SU-DHL-6 (cell line): ENCODE data around the gene ZNF239.

Source experiments
- H2AFZ ChIP-seq: fragments of 200-600 bp; sonication (generic); 2 replicates; pipeline ENCODE4 v1.6.1; 2014; ENCODE audit warnings: low read depth, mild to moderate bottlenecking, moderate library complexity, mixed read lengths, antibody characterized with exemption, low read length; ENCODE audit not compliant: severe bottlenecking
- H3F3A ChIP-seq: fragments of 200-600 bp; shearing (Covaris generic); 2 replicates; pipeline ENCODE4 v1.6.0; 2016; ENCODE audit warnings: antibody characterized with exemption, mild to moderate bottlenecking; ENCODE audit not compliant: insufficient read depth
- H3K27ac ChIP-seq: fragments of 200-600 bp; sonication (generic); 2 replicates; pipeline ENCODE4 v1.5.1; 2016; ENCODE audit warnings: low read depth, mild to moderate bottlenecking, low read length, moderate library complexity, mixed read lengths
- H3K27me3 ChIP-seq: fragments of 200-600 bp; sonication (generic), shearing (Covaris generic); 2 replicates; pipeline ENCODE4 v1.6.0; 2014; ENCODE audit warnings: mild to moderate bottlenecking, low read length
- H3K36me3 ChIP-seq: fragments of 200-600 bp; sonication (generic); 2 replicates; pipeline ENCODE4 v1.6.1; 2014; ENCODE audit warnings: mild to moderate bottlenecking, low read length, mixed read lengths
- H3K4me2 ChIP-seq: fragments of 300-600, 200-600 bp; shearing (Covaris generic), sonication (generic); 2 replicates; pipeline ENCODE4 v1.6.0; 2014; ENCODE audit warnings: low read length, low read depth, mild to moderate bottlenecking; ENCODE audit not compliant: poor library complexity, severe bottlenecking
- H3K4me3 ChIP-seq: fragments of 200-600 bp; sonication (generic); 2 replicates; pipeline ENCODE4 v1.5.1; 2014; ENCODE audit warnings: antibody characterized with exemption, low read length, mild to moderate bottlenecking, mixed read lengths; ENCODE audit not compliant: insufficient read depth, poor library complexity, severe bottlenecking
- H3K79me2 ChIP-seq: fragments of 200-600 bp; sonication (generic); 2 replicates; pipeline ENCODE4 v1.6.1; 2014; ENCODE audit warnings: mild to moderate bottlenecking, low read length, moderate library complexity; ENCODE audit not compliant: insufficient read depth
- H3K9ac ChIP-seq: fragments of 200-600 bp; sonication (generic); 2 replicates; pipeline ENCODE4 v1.7.0; 2014; ENCODE audit warnings: mild to moderate bottlenecking, low read length
- H3K9me2 ChIP-seq: fragments of 200-600 bp; sonication (generic); replicated peaks from 2 replicates; pipeline ENCODE4 v1.6.1; 2014; ENCODE audit warnings: low read length; ENCODE audit not compliant: insufficient read depth
- H3K9me3 ChIP-seq: fragments of 200-600 bp; sonication (generic); 2 replicates; pipeline ENCODE4 v1.6.1; 2014; ENCODE audit warnings: low read length, mixed read lengths; ENCODE audit not compliant: insufficient read depth
- H4K20me1 ChIP-seq: fragments of 200-600 bp; sonication (generic); 2 replicates; pipeline ENCODE4 v1.6.1; 2014; ENCODE audit warnings: low read depth, mild to moderate bottlenecking, antibody characterized with exemption, low read length, moderate library complexity, mixed read lengths
- EZH2phosphoT487 ChIP-seq: fragments of 200-600 bp; sonication (generic), shearing (Covaris generic); conservative IDR thresholded peaks from 2 replicates; pipeline ENCODE4 v1.6.1; 2018; ENCODE audit warnings: mild to moderate bottlenecking, antibody characterized with exemption, low read length, moderate library complexity, mixed read lengths
- TF ChIP-seq, protein P1 (sequence below): fragments of 200-600 bp; sonication (generic); IDR thresholded peaks from one replicate; pipeline ENCODE4 v1.5.1; 2017; ENCODE audit warnings: antibody characterized with exemption, mild to moderate bottlenecking, low read length, moderate library complexity; ENCODE audit not compliant: insufficient read depth, poor library complexity, severe bottlenecking

The ZNF239 gene

DNA sequence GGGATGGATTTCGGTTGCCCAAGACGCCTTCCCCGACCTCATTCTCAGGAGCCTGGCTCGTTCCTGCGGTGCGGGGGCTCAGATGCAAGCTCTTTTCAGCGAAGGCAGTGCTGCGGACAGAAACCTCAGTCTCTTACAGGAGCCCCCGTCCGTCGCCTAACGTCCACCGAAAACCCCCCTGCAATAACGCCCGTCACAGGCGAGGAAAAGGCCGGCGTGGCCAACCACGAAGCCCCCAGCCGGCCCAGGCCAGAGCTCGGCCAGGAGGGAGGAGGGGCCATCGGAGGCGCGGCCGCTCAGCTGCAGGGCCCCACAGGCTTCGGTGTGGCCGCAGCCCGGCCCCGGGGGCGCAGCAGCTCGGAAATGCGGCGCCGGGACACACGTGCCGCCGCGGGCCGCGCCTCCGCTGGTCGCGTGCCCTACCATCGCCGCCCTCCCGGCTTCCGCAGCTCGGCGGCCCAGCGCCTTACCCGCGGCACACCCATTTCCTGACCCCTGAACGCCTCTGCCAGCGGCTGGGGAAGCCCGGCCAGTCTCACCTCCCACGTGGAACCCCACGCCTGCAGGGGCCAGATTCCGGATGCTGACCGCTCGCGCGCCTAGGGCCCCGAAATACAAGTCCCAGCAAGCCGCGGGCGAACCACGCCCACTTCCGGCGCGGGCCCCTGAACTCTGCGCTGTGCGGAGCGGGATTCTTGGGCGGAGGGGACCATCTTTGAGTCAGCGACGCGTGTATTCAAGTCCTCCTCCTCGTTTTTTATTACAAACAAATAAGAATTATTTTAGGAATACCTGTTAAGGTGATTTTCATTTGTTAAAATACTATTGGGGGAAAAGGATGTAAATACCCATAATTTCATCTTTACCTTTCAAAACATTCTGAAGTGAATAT is at the start of gene ZNF239:
ZNF239 (minus strand) TSS at position 616 of the 892 bp plus-strand sequence. CDS start 16,537 bp downstream, outside the sequence.
- peak within 1 kb of the TSS; percentile 59 for H3K4me3 ChIP-seq

DNA sequence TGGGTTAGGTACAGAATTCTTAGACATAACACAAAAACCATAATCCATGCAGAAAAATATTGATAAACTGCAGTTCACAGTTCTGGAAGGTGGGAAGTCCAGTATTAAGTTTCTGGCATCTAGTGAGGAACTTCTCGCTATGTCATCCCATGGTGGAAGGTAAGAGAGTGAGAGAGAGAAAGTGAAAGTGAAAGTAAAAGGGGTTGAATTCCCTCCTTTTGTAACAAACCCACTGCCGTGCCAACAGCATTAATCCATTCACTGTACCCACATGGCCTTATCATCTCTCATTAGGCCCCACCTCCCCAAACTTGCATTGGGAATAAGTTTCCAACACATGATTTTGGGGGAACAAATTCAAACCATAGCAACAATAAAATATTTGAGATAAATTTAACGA is 48.9 kb upstream of the ZNF239 start:
- Histone ChIP-seq H3K36me3 (no peaks in the 10 kb centered on the region), H4K20me1 (no peaks in the 10 kb centered on the region), H3F3A (no peaks in the 10 kb centered on the region), H3K4me3 (no peak overlapping the region), H3K27ac (no peak overlapping the region), H3K79me2 (no peaks in the 10 kb centered on the region), H3K9me2 (no peaks in the 10 kb centered on the region), H3K9ac (no peak overlapping the region), H3K9me3 (no peaks in the 10 kb centered on the region), H2AFZ (no peak overlapping the region), H3K4me2 (peak overlapping the region; percentile 4), H3K27me3 (no peaks in the 10 kb centered on the region)
- TF ChIP-seq EZH2phosphoT487 = no peak
- TF ChIP-seq, protein P1, sequence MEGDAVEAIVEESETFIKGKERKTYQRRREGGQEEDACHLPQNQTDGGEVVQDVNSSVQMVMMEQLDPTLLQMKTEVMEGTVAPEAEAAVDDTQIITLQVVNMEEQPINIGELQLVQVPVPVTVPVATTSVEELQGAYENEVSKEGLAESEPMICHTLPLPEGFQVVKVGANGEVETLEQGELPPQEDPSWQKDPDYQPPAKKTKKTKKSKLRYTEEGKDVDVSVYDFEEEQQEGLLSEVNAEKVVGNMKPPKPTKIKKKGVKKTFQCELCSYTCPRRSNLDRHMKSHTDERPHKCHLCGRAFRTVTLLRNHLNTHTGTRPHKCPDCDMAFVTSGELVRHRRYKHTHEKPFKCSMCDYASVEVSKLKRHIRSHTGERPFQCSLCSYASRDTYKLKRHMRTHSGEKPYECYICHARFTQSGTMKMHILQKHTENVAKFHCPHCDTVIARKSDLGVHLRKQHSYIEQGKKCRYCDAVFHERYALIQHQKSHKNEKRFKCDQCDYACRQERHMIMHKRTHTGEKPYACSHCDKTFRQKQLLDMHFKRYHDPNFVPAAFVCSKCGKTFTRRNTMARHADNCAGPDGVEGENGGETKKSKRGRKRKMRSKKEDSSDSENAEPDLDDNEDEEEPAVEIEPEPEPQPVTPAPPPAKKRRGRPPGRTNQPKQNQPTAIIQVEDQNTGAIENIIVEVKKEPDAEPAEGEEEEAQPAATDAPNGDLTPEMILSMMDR = no peak

More for the DNA sequence above, at the start of gene ZNF239:
- peak within 1 kb of the TSS; percentile 93 for H2AFZ ChIP-seq
- no peaks in the 10 kb centered on the region for H3K9me3 ChIP-seq
- peak within 1 kb of the TSS; percentile 75 for H3K4me2 ChIP-seq
- H3K36me3 ChIP-seq = no peaks in the 10 kb centered on the region
- 0 out of 2 replicates have a peak within 1 kb of the TSS, but pooled peaks have one; percentile 24 for H3K27ac ChIP-seq
- peak within 1 kb of the TSS; percentile 58 for H3K9ac ChIP-seq
- H3F3A ChIP-seq = no peaks in the 10 kb centered on the region
- no peaks in the 10 kb centered on the region for H3K27me3 ChIP-seq
- no peaks in the 10 kb centered on the region for H4K20me1 ChIP-seq
- 0 out of 2 replicates have a peak, but pooled peaks cover 6% of the 10 kb centered on the region for H3K79me2 ChIP-seq
- no peaks in the 10 kb centered on the region for H3K9me2 ChIP-seq
- TF ChIP-seq, protein P1 = no peak
- no peak for TF ChIP-seq EZH2phosphoT487

DNA sequence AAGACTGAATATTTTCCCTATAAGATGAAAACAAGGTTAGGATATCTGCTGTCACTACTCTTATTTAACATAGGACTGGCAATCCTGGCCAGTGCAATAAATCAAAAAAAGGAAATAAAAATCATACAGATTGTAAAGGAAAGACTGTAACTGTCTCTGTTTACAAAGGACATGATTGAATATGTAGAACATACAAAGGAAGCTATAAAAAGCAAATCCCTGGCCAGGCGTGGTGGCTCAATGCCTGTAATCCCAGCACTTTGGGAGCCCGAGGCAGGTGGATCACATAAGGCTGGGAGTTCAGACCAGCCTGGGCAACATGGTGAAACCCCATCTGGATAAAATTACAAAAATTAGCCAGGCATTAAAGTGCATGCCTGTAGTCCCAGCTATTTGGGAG is 47.6 kb upstream of the ZNF239 start:
- Histone ChIP-seq H3K4me2 (no peak overlapping the region), H3K9ac (no peak overlapping the region), H3K9me2 (no peaks in the 10 kb centered on the region), H3K4me3 (no peak overlapping the region), H3K27me3 (no peaks in the 10 kb centered on the region), H3K79me2 (no peaks in the 10 kb centered on the region), H3K27ac (no peak overlapping the region), H3K9me3 (peaks cover 10% of the 10 kb centered on the region; the same call in 1 of the 2 replicates), H4K20me1 (no peaks in the 10 kb centered on the region), H3F3A (no peaks in the 10 kb centered on the region), H3K36me3 (peaks cover 6% of the 10 kb centered on the region; the same call in 1 of the 2 replicates), H2AFZ (no peak overlapping the region)
- TF ChIP-seq EZH2phosphoT487 = no peak
- TF ChIP-seq, protein P1 = no peak
